ENCODE measurements around the gene MSL1.
"Not testable (repeated sequence)": the region's sequence is repeated elsewhere in the genome, so short reads cannot be mapped to it uniquely, and the experiment has no call there.

MSL1 gene

DNA sequence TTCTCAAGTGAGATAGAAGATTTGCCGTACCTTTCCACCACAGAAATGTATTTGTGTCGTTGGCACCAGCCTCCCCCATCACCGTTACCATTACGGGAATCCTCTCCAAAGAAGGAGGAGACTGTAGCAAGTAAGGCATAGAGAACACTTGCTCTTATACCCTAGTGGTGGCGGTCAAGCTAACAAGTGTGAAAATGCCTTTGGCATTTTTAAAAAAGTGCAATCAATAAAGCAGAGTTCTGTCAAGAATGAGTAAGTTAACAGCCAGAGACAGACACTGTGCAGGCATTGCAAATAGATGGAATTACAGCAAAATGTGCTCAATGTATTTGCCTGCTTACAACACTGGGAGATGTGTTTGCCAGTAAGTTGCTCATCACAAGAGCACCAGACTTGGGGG lies 7.7 kb downstream of the MSL1 start:
- no peak overlapping the region for H3K27ac ChIP-seq
- TF ChIP-seq, protein P1, sequence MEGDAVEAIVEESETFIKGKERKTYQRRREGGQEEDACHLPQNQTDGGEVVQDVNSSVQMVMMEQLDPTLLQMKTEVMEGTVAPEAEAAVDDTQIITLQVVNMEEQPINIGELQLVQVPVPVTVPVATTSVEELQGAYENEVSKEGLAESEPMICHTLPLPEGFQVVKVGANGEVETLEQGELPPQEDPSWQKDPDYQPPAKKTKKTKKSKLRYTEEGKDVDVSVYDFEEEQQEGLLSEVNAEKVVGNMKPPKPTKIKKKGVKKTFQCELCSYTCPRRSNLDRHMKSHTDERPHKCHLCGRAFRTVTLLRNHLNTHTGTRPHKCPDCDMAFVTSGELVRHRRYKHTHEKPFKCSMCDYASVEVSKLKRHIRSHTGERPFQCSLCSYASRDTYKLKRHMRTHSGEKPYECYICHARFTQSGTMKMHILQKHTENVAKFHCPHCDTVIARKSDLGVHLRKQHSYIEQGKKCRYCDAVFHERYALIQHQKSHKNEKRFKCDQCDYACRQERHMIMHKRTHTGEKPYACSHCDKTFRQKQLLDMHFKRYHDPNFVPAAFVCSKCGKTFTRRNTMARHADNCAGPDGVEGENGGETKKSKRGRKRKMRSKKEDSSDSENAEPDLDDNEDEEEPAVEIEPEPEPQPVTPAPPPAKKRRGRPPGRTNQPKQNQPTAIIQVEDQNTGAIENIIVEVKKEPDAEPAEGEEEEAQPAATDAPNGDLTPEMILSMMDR (IDR thresholded peaks at IDR 0.05) = no peak
- TF ChIP-seq ZFX (IDR thresholded peaks at IDR 0.05; ENCODE audit: borderline replicate concordance) = no peak

DNA sequence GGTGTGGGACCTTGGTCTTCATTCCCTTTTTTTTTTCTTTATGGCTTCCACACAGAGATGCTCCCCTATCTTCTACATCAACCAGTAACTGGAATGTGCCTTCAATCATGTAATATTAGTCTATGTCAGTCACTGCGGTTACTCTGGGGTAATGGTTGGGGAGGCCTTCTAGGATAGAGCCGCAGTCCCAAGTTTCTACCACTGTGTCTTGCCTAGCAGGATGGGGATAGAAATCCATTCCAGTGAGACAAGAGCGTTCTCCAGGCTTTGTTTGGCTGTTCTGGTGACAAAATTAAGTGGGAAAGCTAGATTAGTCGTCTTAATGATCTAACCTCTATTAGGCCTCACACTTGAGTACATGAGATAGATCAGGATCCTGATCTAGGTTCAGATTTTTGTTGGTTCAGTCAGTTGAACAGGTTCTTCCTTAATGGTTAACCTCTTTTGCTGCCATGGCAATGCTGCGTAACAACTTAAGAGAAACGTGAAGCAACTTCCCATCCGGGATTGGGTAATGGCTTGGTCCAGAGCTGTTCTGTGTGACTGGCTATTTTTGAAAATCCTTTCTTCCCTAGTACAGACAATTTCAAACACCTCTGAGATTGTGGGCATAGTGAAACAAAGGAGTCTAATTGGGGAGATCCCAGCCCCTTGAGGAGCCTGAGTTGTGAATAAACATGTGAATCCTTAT lies 8.7 kb downstream of the MSL1 start:
- no peak for TF ChIP-seq ZFX (IDR thresholded peaks at IDR 0.05; ENCODE audit: borderline replicate concordance)
- TF ChIP-seq, protein P1 (IDR thresholded peaks at IDR 0.05) = no peak
- H3K27ac ChIP-seq = no peak overlapping the region

DNA sequence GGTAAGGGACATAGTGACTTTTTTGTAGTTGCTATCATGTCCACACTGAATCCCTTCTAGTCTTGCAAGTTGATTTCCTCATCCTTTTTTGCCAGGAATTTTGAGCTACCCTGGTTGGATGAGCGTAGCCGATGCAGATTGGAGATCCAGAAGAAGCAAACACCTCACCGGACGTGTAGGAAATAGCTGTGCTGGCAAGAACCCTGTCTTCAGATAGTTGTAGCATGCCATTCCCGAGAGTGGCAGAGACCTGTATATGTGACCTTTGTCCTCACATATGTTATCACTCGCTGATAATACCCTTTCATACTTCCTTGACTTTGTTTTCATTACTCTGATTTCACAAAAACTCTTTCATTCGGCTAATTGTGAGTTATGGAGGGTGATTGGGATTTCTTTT lies 12.4 kb downstream of the MSL1 start:
- H3K27ac ChIP-seq = peak overlapping the region; percentile 27; the same call in 1 of the 2 replicates
- TF ChIP-seq, protein P1 (IDR thresholded peaks at IDR 0.05) = no peak
- TF ChIP-seq ZFX (IDR thresholded peaks at IDR 0.05; ENCODE audit: borderline replicate concordance) = no peak

DNA sequence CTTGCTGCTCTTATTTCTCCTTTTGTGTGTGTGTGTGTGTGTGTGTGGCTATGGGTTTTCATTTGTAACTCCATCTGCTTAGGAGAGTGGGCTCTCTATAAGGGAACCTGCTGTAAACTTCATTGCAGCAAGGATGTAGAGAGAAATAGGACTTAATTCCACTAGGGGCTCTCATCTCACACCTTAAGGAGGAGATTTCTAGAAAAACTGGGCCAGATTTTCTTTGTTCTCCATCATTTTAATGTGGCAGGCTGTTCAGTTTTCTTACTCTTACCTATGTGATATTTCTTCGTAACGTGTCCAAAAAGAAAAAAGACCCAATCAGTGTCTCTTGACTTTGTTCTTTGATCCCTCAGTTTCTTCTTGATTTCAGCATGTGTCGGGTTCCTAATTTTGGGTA lies 14.0 kb downstream of the MSL1 start:
- TF ChIP-seq, protein P1 (IDR thresholded peaks at IDR 0.05) = no peak
- no peak for TF ChIP-seq ZFX (IDR thresholded peaks at IDR 0.05; ENCODE audit: borderline replicate concordance)
- H3K27ac ChIP-seq = peak overlapping the region; percentile 27

DNA sequence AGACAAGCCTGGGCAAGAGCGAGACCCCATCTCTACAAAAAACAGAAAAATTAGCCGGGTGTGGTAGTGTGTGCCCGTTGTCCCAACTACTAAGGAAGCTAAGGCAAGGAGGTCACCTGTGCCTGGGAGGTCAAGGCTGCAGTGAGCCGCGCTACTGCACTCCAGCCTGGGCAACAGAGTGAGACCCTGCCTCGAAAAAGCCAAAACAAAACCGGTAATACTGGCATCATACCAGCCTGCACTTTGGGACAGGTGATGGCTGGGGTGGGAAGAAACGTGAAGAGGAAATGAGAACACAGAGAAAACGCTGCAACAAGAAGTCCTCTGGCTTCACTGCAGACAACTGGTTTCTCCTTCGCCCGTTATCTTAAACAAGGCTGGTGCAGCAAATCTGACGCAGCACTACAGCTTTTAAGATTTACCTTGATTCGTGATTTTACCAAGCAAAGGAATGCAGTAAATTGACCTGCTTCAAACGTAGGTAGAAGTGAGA lies 17.8 kb downstream of the MSL1 start:
- TF ChIP-seq, protein P1 (IDR thresholded peaks at IDR 0.05) = no peak
- TF ChIP-seq ZFX (IDR thresholded peaks at IDR 0.05; ENCODE audit: borderline replicate concordance) = no peak
- peak overlapping the region; percentile 92 for H3K27ac ChIP-seq

GRCh38 chr17:40143166-40143565 lies 21.4 kb downstream of the MSL1 start:
- H3K27ac ChIP-seq = not testable (repeated sequence)

- H3K27ac ChIP-seq = no peak overlapping the region
- no peak for TF ChIP-seq ZFX (IDR thresholded peaks at IDR 0.05; ENCODE audit: borderline replicate concordance)
- TF ChIP-seq, protein P1 (IDR thresholded peaks at IDR 0.05) = no peak
Observed at GRCh38 chr17:40145476-40145875, 23.7 kb downstream of the MSL1 start.

DNA sequence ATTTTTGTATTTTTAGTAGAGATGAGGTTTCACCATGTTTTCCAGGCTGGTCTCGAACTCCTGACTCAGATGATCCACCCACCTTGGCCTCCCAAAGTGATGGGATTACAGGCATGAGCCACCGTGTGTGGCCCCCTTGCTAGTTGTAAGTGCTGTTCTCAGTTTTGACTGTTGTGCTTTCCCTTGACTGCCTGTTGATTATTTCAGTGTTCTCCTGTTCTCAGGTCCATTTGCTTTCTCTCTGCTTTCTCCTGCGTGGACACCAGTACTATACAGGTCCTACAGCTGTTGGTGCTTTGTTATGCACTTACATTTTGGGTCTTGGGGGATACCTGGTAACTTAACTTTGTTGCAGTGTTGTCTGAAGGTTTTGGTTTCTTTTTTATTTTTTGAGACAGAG lies 26.8 kb downstream of the MSL1 start:
- H3K27ac ChIP-seq = no peak overlapping the region
- TF ChIP-seq ZFX (IDR thresholded peaks at IDR 0.05; ENCODE audit: borderline replicate concordance) = no peak
- TF ChIP-seq, protein P1 (IDR thresholded peaks at IDR 0.05) = no peak

Data from 22Rv1 (cell line).